ENCODE data around the gene PLCB2. TPM values are rescaled to one million over a fixed set of nuclear protein-coding genes. Genes with fewer than 3 reads are reported as not detected.

The PLCB2 gene
- total and polyA plus RNA-seq, 9 of the 15 experiments (the other 6 are each of a cell fraction or from before 2014, with no cell fraction given): 0.37 to 12.3 (median 8.0) TPM

- no peak for TF ChIP-seq MGA (IDR thresholded peaks at IDR 0.05)
- no peak for TF ChIP-seq MNT (conservative IDR thresholded peaks at IDR 0.05)
- TF ChIP-seq ZNF41 (CRISPR knock-in tag; conservative IDR thresholded peaks at IDR 0.05): no peak
- no peak for TF ChIP-seq ATF7 (IDR thresholded peaks at IDR 0.05)
- no peak for TF ChIP-seq CCNT2 (IDR thresholded peaks at IDR 0.05; ENCODE audit: borderline replicate concordance, extremely low read depth, insufficient read length, low read depth, low read length)
Measured at GRCh38 chr15:40345225-40345866, 37.6 kb upstream of the PLCB2 start (continued).
